ENCODE measurements around the gene ALDH5A1. TPM values are rescaled to one million over a fixed set of nuclear protein-coding genes. Genes with fewer than 3 reads are reported as not detected.
A peak's percentile ranks its signal among the peaks of the same experiment; 100 is the strongest.
"Not testable (repeated sequence)": the region's sequence is repeated elsewhere in the genome, so short reads cannot be mapped to it uniquely, and the experiment has no call there.

Gene ALDH5A1
- total RNA-seq, 1 donor from 2014 or later, result 31.2 TPM

DNA sequence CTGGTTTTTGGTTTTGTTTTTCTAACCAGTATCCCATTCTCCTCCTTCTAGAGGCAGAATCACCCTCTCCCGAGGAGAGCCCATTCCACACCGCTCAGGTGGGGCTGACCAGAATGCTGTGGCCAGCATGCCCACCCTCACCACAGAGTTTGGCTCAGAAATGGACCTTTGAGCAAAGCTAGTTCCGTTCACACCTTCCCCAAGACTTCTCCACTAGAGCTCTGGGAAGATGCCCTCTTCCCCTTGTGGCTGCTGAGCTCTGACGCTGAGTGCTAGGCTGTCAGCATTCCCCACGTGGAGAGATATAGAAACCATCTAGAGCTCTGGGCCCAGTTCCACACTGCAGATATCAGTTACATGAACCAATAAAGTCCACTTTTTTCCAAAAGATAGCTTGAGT is 13.3 kb upstream of the ALDH5A1 start:
- DNase-seq, result no peak
- ATAC-seq, result peak; percentile 83
- intact Hi-C loops (cut with micrococcal nuclease), result no loop called here

DNA sequence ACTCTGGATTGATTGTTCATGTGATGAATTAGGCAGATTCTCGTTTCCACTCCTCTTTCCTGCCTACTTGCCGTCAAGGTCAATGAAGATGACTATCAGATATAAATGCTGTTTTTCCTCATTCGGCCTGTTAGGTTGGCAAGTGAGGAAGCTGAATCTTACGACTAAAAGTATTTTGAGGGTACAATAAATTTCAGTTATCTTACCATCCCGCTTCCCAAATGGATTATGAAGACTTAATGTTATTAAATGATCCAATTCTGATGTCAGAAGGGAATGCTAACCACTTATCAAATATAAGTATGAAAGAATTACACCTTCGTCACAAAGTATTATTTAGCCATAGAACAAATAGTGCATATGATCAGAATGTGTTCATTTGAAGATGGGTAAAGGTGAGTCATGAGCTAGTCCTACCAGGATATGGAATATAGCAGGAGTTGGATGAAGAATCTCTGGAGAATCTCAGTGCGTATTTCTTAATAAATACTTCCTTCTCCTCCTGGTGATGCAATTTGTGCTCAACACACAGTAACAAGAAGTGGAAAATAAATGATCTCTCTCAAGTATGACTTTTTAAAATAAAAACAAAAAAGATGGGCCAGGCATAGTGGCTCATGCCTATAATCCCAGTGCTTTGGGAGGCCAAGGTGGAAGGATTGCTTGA is 10.0 kb upstream of the ALDH5A1 start:
- intact Hi-C loops (cut with micrococcal nuclease), result no loop called here
- no peak for ATAC-seq

DNA sequence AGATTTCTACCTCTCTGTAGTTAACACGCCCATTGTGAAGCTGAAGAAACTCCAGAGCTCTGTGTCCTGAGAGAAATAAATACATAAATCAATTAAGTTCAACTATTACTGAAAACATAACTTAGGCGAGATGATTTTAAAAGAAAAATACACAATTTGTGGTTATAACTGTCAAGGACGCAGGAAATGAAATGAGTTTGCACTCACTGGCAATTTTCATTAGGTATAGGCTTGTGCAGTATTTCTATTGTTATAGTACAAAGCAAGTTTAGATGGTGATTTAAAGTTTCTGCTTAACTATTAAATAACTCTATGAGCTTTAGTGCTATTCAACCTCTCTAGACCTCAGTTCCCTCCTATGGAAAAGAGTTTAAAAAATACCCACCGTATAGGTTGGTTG is 8.7 kb upstream of the ALDH5A1 start:
- no peak for DNase-seq

More for the DNA sequence above, 10.0 kb upstream of the ALDH5A1 start:
- no peak for DNase-seq

DNA sequence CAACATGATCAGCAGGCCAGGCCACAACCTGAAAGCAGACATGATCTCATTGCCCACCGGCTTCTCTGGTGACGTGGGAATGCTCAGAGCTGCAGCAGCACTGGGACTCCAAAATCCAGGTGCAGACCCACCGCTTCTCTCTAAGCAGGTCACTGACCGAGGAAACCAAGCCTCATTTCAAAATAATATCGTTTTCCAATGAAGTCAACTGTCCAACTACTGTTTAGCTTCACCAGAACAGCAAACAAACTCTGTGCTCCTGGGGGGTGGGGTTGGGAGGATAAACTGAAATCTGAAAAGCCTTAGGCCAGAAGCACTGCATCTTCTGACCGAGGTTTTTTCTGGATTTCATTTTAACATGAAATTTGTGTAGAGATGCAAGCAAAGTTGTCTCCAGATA is 5.3 kb upstream of the ALDH5A1 start, which contains the start of gene GPLD1:
GPLD1 (minus strand) TSS at position 109 of the 400 bp plus-strand sequence; CDS start at position 42, 67 bp downstream.
- ATAC-seq, result no peak
- intact Hi-C loops (cut with micrococcal nuclease), result no loop called here
- no peak for DNase-seq

More for the DNA sequence above, 8.7 kb upstream of the ALDH5A1 start:
- intact Hi-C loops (cut with micrococcal nuclease), result no loop called here
- ATAC-seq, result no peak

DNA sequence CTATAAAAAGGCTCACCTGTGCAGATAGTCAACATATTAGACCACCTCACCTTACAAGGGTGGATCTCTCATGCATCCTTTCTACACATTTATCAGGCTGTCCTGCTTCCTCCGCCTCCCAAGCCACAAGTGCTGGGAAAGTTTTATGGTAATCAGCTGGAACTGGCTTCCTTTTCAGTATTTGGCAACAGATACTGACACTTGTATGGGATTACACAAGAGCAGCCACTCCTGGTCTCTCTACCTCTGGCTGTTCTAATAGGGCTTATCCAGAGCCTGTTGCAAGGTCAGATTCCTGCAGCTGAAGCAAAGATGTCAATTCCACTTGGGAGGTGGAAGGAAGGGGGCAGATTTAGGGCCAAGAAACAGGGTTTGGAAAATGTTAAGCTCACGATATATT is 4.9 kb upstream of the ALDH5A1 start:
- intact Hi-C loops (cut with micrococcal nuclease), result no loop called here
- DNase-seq, result no peak
- peak; percentile 81 for ATAC-seq

DNA sequence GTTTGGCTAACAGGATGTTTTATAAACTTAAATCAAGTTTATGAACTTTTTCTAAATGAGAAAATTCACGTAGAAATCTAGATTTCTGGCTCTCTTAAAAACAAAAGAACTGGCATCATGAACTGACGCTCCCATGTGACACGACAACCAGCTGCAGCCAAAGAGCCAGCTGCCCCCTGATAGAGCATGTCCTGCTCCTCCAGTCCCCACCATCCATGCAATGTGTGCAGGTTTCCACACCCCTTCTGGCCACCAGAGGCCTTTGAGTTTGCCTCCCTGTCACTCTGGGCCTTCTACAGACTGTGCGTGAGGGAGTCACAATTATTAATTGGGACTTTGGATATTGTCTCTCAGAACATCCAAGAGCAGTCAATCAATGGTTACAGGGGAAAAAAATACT is 3.8 kb upstream of the ALDH5A1 start:
- DNase-seq (no peak), ATAC-seq (no peak)
- intact Hi-C loops (cut with micrococcal nuclease), result no loop called here

DNA sequence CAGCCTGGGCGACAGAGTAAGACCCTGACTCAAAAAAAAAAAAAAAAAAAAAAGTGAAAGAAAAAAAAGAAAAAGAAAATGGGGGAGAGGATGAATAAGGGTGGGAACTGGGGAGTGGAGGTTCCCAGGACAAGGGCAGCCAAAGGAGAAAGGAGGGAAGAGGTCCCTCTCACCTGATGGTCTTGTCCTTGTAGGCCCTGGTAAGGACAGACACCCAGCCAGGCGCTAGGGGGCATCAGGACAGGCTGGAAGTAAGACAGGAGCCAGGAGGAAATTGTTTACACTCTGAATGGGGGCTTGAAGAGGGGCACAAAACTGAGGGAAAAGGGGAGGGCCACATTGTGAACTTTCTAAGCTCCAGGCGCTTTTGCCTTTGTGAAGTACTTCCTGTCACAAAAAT is 2.3 kb upstream of the ALDH5A1 start:
- no peak for DNase-seq
- ATAC-seq, result no peak
- intact Hi-C loops (cut with micrococcal nuclease), result no loop called here

DNA sequence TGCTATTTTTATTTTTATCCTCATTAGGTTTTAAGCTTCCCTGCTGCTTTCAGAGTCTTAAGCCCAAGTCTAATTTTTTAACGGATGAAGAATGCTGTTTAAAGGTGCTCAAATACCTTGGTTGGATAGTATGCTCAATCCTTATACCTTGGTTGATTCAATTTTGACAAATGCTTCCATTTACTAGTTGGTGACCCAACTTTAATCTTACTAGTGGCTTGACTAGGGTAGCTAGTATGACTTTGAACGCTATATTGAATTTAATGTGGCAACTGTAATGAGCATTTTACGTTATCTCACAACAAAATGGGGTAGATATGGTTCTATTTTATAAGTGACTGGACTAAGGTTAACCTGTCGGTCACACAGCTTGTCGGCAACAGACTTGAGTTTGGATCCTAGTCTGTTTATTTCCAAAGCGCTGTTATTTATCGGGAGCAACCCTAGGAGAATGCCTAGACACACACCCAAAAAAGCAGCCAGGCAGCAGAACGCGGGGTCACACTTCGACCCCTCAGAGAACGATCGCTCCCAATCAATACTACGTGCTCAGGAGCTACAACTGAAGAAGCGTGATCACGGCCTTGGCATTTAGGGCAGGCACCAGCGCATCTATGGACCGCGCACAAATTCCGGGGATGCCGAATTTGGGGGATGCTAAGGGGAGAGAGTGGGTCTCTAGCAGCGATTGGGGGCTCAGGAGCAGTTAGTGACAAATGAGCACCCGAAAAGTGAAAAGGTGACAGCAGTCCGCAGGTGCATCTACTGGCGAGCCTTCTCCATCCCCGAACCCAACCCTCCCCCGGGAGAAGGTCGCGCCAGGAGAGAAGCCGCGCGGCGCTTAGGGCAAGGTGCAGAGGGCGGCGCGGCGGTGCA is 586 bp upstream of the ALDH5A1 start:
- no peak for ATAC-seq
- no peak for DNase-seq
- intact Hi-C loops (cut with micrococcal nuclease), result no loop called here

DNA sequence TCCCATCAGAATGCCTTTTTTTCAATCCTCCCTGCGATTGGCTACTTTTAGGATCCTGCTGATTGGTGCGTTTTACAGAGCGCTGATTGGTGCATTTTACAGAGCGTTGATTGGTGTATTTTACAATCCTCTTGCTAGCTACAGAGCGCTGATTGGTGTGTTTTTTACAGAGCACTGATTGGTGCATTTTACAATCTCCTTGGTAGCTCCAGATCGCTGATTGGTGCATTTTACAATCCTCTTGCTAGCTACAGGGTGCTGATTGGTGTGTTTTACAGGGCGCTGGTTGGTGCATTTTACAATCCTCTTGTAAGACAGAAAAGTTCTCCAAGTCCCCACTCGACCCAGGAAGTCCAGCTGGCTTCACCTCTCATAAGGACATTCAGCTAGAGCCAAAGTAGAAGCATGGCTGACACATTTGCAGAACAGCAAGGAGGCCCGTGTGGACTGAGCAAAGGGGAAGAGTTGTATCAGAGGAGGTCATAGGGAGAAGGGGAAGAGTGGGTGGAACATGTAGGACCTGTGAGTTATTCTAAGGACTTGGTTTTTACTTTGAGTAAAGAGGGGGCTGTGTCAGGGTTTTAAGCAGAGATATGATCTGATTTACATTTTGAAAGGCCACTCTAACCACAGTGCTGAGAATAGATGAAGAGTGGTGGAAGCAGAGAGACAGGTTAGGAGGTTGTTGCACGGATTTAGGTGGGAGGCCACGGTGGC is 2.6 kb downstream of the ALDH5A1 start:
- no peak for ATAC-seq
- DNase-seq, result no peak
- intact Hi-C loops (cut with micrococcal nuclease), result no loop called here

DNA sequence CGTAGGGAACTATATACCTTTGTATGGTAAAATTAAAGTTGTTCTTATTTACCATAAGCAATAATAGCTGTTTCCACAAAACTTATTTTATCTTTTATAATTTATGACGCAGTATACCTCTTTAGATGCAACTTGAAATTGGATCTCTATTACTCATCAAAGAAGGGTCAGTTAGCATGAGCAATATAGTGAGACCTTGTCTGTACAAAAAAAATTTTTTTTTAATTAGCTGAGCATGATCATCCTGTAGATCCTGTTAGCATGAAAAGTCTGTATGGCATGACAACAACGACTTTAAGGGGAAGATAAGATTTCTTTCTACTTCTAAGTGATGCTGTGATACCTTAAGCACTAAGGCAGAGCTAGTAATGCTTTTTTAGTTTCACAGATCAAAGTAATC is 5.9 kb downstream of the ALDH5A1 start:
- DNase-seq (no peak), ATAC-seq (no peak)
- intact Hi-C loops (cut with micrococcal nuclease), result no loop called here

DNA sequence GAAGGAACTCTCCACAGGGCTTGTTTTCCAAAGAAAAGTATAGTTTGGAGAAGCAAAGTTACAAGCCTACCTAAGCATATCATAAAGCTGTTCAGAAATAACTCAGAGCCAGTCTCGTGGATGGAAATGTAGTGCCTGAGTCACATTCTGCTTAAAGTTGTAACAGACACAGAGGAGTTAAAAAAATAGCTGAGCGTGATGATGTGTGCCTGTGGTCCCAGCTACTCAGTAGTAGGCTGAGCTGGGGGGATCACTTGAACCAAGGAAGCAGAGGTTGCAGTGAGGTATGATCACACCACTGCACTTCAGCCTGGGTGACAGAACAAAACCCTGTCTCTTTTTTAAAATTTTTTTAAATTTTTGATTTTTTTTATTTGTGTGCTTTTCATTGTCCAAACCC is 6.6 kb downstream of the ALDH5A1 start:
- intact Hi-C loops (cut with micrococcal nuclease), result no loop called here
- DNase-seq, result no peak

DNA sequence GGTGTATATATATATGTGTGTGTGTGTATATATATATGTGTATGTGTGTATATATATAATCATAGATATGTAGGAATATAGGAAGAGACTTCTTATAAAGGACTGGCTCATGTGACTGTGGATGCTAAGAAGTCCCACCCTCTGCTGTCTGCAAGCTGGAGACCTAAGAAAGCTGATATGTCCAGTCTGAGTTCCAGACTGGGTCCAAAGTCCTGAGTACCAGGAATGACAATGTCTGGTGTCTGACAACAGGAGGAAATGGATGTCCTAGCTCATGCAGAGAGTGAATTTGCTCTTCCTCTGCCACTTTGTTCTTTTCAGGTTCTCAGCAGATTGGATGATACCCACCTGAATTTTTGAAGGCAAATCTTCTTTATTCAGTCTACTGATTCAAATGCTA is 7.1 kb downstream of the ALDH5A1 start:
- ATAC-seq (no peak), DNase-seq (no peak)
- intact Hi-C loops (cut with micrococcal nuclease), result no loop called here

More for the DNA sequence above, 6.6 kb downstream of the ALDH5A1 start:
- ATAC-seq, result no peak

DNA sequence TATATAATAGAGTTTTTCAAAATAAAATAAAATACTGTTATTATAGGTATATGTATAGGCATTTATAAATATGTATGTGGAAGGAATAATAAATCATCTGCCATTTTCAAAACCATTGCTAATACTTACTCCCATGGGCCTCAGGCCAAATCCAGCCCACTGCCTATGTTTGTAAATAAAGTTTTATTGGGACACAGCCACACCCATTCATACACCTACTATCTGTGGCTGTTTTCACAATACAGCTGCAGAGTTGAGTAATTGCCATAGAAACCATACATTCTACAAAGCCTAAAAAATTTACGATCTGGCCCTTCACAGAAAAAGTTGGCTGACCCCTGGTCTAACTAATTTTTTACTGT is 9.5 kb downstream of the ALDH5A1 start:
- DNase-seq, result no peak
- intact Hi-C loops (cut with micrococcal nuclease), result no loop called here
- ATAC-seq, result no peak

DNA sequence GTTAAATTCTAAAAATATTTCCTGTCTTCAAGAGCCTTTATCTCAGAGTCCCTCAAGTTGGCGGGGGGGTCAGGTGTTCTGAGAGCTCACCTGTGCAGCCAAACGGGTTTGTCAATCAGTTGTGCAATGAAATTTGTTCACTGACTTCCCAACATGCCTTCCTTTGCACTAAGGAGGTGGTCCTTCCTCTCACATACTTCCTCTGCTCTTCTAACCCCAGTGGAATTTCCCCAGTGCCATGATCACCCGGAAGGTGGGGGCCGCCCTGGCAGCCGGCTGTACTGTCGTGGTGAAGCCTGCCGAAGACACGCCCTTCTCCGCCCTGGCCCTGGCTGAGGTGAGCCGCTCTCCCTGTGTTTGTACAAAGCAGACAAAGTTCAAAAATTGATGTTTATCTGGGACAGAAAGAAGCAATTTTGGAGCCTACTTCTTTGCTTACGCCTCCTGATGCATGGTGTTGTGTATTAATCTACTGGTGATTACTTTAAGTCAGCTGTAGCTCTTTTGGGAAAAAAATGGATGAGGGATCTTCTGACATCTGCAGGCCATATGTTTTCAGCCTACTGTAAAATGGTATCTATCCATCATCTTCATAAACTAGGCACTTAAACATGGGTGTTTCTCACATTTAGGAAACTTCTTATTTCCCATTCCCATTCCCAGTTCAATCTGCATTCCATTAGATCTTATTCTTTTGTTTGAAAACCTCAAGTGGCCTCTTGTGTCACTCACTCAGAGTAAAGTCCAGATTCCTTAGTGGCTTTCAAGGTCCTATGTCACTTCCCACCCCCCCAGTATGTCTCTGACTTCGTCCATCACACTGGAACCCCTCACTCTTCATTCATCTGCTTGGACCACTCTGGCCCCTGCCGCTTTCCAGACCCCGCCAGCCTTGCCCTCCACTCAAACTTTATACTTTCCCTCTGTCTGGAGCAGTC is 10.1 kb downstream of the ALDH5A1 start:
- ATAC-seq (no peak), DNase-seq (no peak)
- intact Hi-C loops (cut with micrococcal nuclease), result no loop called here

DNA sequence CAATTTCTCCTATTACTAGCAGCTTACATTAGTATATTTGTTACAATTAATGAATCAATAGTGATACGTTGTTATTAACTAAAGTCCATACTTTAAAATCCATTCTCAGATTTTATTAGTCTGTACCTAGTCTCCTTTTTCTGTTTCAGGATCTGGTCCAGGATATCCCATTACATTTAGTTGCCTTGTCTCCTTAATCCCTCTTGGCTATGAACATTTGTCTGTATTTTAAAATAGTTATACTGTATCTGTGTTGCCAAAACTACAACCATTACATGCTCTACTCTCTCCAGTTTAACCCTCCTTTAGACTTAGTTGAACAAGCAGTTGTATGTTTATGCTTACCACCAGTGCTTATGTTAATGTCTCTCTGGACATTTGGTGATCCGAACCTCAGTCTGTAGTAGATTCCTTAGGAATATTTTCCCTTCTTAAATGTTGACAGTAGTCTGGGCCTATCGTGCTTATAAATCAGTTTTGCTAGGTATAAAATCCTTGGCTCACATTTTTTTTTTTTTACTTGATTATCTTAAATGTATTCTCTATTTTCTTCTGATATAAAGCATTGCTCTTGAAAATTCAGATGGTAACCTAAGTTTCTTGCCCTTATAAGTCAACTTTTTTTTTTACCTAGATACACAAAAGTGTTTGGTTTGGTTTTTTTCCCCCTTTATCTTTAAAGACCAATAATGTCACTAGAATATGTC is 12.2 kb downstream of the ALDH5A1 start:
- intact Hi-C loops (cut with micrococcal nuclease), result no loop called here
- no peak for DNase-seq
- no peak for ATAC-seq

DNA sequence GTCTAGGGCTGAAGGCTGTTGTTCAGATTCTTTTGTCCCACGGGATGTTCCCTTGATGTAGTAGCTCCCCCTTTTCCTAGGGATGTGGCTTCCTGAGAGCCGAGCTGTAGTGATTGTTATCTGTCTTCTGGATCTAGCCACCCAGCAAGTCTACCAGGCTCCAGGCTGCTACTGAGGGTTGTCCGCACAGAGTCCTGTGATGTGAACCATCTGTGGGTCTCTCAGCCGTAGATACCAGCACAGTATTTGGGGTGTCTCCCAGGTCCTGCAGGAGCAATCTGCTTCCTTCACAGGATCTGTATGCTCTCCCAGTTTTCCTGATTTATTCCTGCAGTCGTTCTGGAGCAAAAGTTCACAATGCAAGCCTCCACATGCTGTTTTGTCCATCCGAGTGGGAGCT is 17.2 kb downstream of the ALDH5A1 start:
- ATAC-seq; DNase-seq; intact Hi-C loops (cut with micrococcal nuclease): not testable (repeated sequence)

DNA sequence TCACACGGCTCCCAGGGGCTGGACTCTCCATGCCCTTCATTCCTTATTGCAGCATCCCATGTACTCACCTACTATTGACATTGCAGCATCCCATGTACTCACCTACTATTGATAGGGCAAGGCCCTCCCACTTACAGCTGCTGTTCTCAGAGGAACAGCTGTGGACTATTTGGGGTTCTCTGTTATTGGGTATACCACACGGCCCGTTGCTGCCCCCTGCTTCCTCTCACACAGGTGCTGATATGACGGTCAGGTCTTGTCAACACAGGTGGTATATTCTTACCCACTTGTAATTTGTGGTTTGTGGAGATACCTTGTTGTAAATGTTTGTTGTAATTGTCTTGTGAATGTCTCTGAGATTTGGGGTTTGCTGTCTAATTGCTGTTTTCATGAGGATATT is 18.8 kb downstream of the ALDH5A1 start:
- DNase-seq (no peak), ATAC-seq (no peak)
- intact Hi-C loops (cut with micrococcal nuclease), result no loop called here

Measured in left ventricle myocardium superior (tissue), 1 donor.